Transverse colon (tissue), 4 donors: ENCODE data around the gene PKDCC. TPM values are rescaled to one million over a fixed set of nuclear protein-coding genes. Genes with fewer than 3 reads are reported as not detected.
A peak's percentile ranks its signal among the peaks of the same experiment; 100 is the strongest.
"Not testable (repeated sequence)": the region's sequence is repeated elsewhere in the genome, so short reads cannot be mapped to it uniquely, and the experiment has no call there.

Experiments used
- DNase-seq: peaks from one replicate; pipeline ENCODE4 v3.0.0-alpha.2; 2019
- H3K27ac ChIP-seq, 4 donors: fragments of 200-600 bp; sonication (generic); 2 replicates each; pipeline ENCODE4 v1.5.1; 2016 to 2018; ENCODE audit warnings: inconsistent platforms in 4 of 4
- H3K27me3 ChIP-seq: fragments of 200-600 bp; sonication (generic); 2 replicates; pipeline ENCODE4 v1.5.1; 2017; ENCODE audit warnings: inconsistent platforms
- H3K36me3 ChIP-seq, 4 donors: fragments of 200-600 bp; sonication (generic); 2 replicates each; pipeline ENCODE4 v1.5.1; 2017 to 2019; ENCODE audit warnings: inconsistent platforms in 4 of 4
- H3K4me1 ChIP-seq, 4 donors: fragments of 200-600 bp; sonication (generic); 2 replicates each; pipeline ENCODE4 v1.5.1; 2017 to 2020; ENCODE audit warnings: inconsistent platforms in 4 of 4
- H3K4me3 ChIP-seq, 4 donors: fragments of 200-600 bp; sonication (generic); 1 replicate in 1 of 4; 2 replicates in 3 of 4; pipeline versions ENCODE4 v1.5.1 to v1.6.1; 2017 to 2019; ENCODE audit warnings: inconsistent platforms in 4 of 4
- H3K9me3 ChIP-seq, 2 donors: fragments of 200-600 bp; sonication (generic); 2 replicates each; pipeline ENCODE4 v1.5.1; 2017 to 2019; ENCODE audit warnings: inconsistent platforms in 2 of 2
- CTCF ChIP-seq, 5 experiments: fragments of 200-600 bp in 3 of 5; fragments of 450-650 bp in 2 of 5; sonication (generic) in 3 of 5; IDR thresholded peaks; 1 replicate in 2 of 5; 2 replicates in 3 of 5; pipeline ENCODE4 v1.5.1; 2016 to 2017; ENCODE audit warnings: antibody characterized with exemption in 5 of 5, inconsistent platforms in 3 of 5, mild to moderate bottlenecking in 2 of 5, moderate library complexity in 1 of 5
- EP300 ChIP-seq: sonication (generic); formaldehyde crosslinking; IDR thresholded peaks from one replicate; pipeline ENCODE4 v1.6.1; 2017; ENCODE audit warnings: antibody characterized with exemption, low read depth
- POLR2A ChIP-seq: fragments of 450-650 bp; IDR thresholded peaks from one replicate; pipeline ENCODE4 v1.6.1; 2016; ENCODE audit warnings: antibody characterized with exemption, mild to moderate bottlenecking, moderate library complexity
- POLR2AphosphoS5 ChIP-seq, 3 donors: sonication (generic); formaldehyde crosslinking; IDR thresholded peaks; one replicate each; pipeline ENCODE4 v1.6.1; 2016; ENCODE audit warnings: antibody characterized with exemption in 3 of 3
- WGBS, 2 donors: methylation state at CpG; one replicate each; pipeline ENCODE4 v1.1.5; 2018; ENCODE audit warnings: low coverage in 1 of 2; 5-methylcytosine and 5-hydroxymethylcytosine counted together
- in situ Hi-C, 4 donors: fragments of 200-750 bp; cut with MboI; loops; one replicate each; pipeline versions ENCODE4 v1.15.0 to v1.15.1; 2017; ENCODE audit warnings: low sequenced_read_pairs in 3 of 4, low pct_ligation_motif_present in 1 of 4, low pct_unique_long_range_greater_than_20kb in 1 of 4
- intact Hi-C: fragments of 100-400 bp; cut with DNase I; formaldehyde crosslinking; loops from one replicate; pipeline ENCODE4 v1.15.1; 2023; ENCODE audit warnings: low total_unique reads
- total RNA-seq, 4 donors: library from RNA; depleted of rRNA; stranded (reverse); fragments of >200 nt; gene quantifications; one replicate each; pipeline ENCODE4 v1.1.0, GENCODE V29; 2016

Gene PKDCC
- total RNA-seq, 4 donors from 2014 or later = 60.6 to 108 (median 74.6) TPM

- intact Hi-C loops = no loop called here
- DNase-seq = no peak
- H3K4me1 ChIP-seq = peaks cover 6 to 39% (median 17%) of the 10 kb centered on the region in 4 donors
- no peaks in the 10 kb centered on the region for H3K9me3 ChIP-seq
- H3K27me3 ChIP-seq = no peaks in the 10 kb centered on the region
- peak overlapping the region; percentile 25 to 53 (median 51) for H3K27ac ChIP-seq
- in situ Hi-C loops = loop anchor here in 3 of 4 donors (5.0 to 25.0 kb wide), 2 partner anchors 212 to 278 kb away; partner anchors contain the start of gene COX7A2L (in 1 of the 3)
- 47% methylated on average over 6 of the region's 6 CpGs; no CpG with 5 or more reads in 1 of the 2 donors for WGBS, 2 donors
- H3K36me3 ChIP-seq = no peaks in the 10 kb centered on the region
- no peak for TF ChIP-seq CTCF (IDR thresholded peaks at IDR 0.05)
- TF ChIP-seq POLR2AphosphoS5 (IDR thresholded peaks at IDR 0.05) = peak; percentile 67 to 83 (median 79)
- no peak overlapping the region for H3K4me3 ChIP-seq
Observed at GRCh38 chr2:42084231-42084671, 36.4 kb downstream of the PKDCC start.

GRCh38 chr2:42085070-42085469 is 37.2 kb downstream of the PKDCC start:
- 81 to 90% methylated on average over 2 to 4 of the region's 4 CpGs for WGBS, 2 donors
- intact Hi-C loops = not testable (repeated sequence)
- H3K27ac ChIP-seq = peak overlapping the region; percentile 25 to 53 (median 51)

GRCh38 chr2:42085706-42086487 is 38.1 kb downstream of the PKDCC start:
- Histone ChIP-seq H3K9me3 (no peaks in the 10 kb centered on the region), H3K4me3 (no peak overlapping the region), H3K27me3 (no peaks in the 10 kb centered on the region), H3K36me3 (no peaks in the 10 kb centered on the region), H3K27ac (no peak overlapping the region), H3K4me1 (peaks cover 6 to 39% (median 17%) of the 10 kb centered on the region in 4 donors)
- no peak for DNase-seq
- intact Hi-C loops = loop anchor here (1.0 kb wide), 1 partner anchor 217 kb away; no protein-coding TSS in a partner anchor
- WGBS, 2 donors = 62 to 64% methylated on average over 6 to 8 of the region's 8 CpGs
- in situ Hi-C loops = loop anchor here in 2 of 4 donors (5.0 to 25.0 kb wide), 2 partner anchors 214 to 276 kb away; partner anchors contain the start of gene COX7A2L (in 1 of the 2)
- TF ChIP-seq EP300 (no peak), POLR2AphosphoS5 (IDR thresholded peaks at IDR 0.05) (no peak), POLR2A (no peak)

More at GRCh38 chr2:42085070-42085469, 37.2 kb downstream of the PKDCC start:
- not testable (repeated sequence) for H3K4me3 ChIP-seq, DNase-seq, H3K9me3 ChIP-seq, H3K27me3 ChIP-seq, H3K36me3 ChIP-seq
- in situ Hi-C loops = loop anchor here in 2 of 4 donors (5.0 to 25.0 kb wide), 2 partner anchors 213 to 277 kb away; partner anchors contain the start of gene COX7A2L (in 1 of the 2)
- H3K4me1 ChIP-seq = peaks cover 6 to 39% (median 17%) of the 10 kb centered on the region in 4 donors

GRCh38 chr2:42086500-42086953 is 38.7 kb downstream of the PKDCC start:
- intact Hi-C loops (loop anchor here (1.0 kb wide), 1 partner anchor 217 kb away; no protein-coding TSS in a partner anchor), in situ Hi-C loops (loop anchor here in 2 of 4 donors (5.0 to 25.0 kb wide), 2 partner anchors 214 to 276 kb away; partner anchors contain the start of gene COX7A2L (in 1 of the 2))
- H3K36me3 ChIP-seq = no peaks in the 10 kb centered on the region
- peak overlapping the region in 1 of 4 donors; percentile 60 for H3K27ac ChIP-seq
- peak; percentile 52 for DNase-seq
- no peaks in the 10 kb centered on the region for H3K27me3 ChIP-seq
- H3K9me3 ChIP-seq = no peaks in the 10 kb centered on the region
- no peak overlapping the region for H3K4me3 ChIP-seq
- TF ChIP-seq POLR2AphosphoS5 (IDR thresholded peaks at IDR 0.05) (no peak), POLR2A (no peak), EP300 (no peak), CTCF (IDR thresholded peaks at IDR 0.05) (peak; percentile 65 to 90 (median 75))
- H3K4me1 ChIP-seq = peaks cover 6 to 41% (median 20%) of the 10 kb centered on the region in 4 donors
- 18% methylated on average over 6 of the region's 6 CpGs; no CpG with 5 or more reads in 1 of the 2 donors for WGBS, 2 donors
